GM19467 (cell line): ENCODE results near the gene PTPN14.

ENCODE experiments used
- ATAC-seq: cut with Tn5 transposase; IDR thresholded peaks from one replicate; pipeline ENCODE4 v1.9.1; 2021; ENCODE audit warnings: mild to moderate bottlenecking, moderate library complexity; ENCODE audit not compliant: unreplicated experiment

The PTPN14 gene

DNA sequence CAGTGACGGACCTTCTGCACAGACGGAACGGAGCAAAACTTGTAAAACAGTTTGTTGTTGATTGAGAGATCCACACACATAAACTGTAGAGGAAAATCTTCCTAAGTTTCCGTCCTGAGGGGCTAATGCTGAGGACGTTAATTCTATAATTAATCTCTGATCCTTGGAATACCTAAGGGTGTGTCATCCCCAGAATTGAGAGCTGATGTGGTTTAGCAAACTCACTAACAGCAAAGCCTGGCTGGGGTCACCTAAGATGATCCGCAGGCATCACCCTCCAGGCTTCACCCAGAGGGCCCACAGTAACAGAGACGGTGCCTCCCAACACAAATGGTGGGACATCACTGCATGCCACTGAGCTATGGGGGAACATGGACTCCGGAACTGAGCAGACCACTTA is 172.9 kb downstream of the PTPN14 start:
- no peak for ATAC-seq

DNA sequence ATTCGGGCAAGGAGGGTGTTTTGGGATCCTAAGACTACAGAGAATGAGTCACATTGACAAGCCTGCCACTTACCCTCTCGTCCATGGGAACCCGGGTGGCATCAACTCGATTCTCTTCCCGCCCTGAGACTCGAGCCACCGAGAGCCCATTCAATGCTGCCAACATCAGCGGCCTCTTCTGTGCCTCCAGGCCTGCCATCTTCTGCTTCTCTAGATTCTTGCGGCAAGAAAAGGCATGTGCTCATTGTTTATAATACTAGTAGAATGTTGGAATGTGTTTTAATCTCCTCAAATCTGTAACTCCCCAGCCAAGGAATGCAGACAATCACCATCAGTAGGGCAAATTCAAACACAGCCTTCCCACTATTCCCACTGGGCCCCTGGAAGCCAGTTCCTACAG is 173.5 kb downstream of the PTPN14 start:
- no peak for ATAC-seq

DNA sequence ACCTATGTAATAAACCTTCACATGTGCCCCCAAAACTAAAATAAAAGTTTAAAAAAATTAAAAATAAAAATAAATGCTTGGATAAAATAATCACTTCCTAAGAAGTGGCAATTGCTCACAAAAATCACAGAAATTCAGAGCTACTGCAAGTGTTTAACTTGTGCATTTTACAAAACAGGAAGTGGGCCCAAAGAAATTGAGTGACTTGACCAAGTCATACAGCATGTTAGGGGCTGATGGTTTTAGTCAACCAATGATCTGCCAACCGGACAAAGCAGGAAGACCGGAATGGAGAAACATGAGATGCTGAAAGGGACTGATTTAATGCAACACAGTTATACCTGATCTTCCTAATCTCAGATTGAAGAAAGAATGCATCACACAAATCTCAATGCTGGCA is 173.9 kb downstream of the PTPN14 start:
- ATAC-seq: no peak

DNA sequence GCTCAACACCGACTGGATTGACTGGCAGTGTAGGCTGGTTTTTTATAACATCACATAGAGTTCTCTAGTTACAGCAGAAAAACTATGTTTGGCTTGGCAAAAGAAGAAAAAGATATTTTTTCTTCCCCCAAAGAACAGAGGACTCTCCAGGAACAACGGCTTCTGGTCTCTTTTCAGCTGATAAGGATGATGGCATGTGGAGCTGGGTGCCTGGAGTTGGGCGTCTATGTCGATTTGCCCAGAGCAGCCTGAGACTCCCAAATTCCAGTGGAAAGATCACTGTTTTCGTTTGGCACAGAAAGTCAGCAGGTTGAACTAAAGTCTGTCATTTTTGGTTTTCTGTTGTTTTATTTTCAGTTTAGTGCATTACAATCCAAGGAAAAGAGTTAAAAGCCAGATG is 179.3 kb downstream of the PTPN14 start:
- no peak for ATAC-seq

DNA sequence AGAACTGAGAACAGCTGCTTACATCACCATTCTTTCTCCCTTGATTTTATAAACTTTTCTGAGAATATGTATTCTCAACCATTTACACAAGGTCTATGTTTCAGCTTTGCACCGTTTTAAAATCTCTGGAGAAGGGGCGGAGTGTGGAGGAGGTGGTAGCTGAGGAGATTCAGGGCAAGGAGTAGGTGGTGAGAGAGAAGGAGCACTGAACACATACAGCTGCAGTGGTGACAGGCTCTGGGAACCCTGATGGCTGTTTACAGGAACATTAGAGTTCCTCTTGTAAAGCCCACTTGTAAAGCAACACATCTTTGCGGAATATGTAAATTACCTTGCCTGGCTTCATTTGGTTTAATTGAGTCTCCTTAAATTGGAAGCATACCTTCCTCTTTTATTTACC is 180.8 kb downstream of the PTPN14 start:
- ATAC-seq: no peak

DNA sequence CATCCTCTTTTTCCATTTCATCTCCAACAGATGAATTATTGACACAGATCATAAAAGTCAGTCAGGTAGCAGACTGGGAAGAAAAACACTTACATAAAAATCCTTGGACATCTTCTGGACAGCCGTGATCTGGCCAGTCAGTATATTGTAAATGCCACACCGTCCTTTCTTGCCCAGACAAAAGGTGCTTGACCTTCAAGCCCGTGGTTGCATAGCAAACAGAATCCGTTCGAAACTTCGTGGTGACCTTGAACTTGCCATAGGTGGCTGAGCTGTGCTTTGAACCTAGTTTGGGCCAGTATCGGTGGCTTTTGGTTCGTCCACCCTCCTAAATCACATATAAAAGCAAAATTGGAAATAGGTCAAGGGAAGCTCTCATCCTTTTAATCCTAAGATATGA is 182.0 kb downstream of the PTPN14 start:
- no peak for ATAC-seq

DNA sequence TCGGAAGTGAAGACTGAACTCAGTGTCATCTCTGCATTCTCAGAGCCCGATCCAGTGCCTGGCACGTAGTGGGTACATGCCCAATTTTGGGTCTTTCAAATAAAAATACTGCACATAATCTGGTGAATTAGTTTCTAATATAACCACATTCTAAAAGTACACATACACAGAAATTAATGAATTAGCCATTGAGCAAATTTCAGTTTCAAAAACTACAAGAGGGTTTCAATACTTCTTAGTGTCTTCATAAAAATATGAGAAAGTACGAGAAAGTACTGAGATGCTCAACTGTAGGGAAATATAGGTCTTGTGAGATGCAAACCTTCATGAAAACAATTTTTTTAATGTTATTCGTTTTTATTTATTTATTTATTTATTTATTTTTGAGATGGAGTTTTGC is 183.6 kb downstream of the PTPN14 start:
- no peak for ATAC-seq

DNA sequence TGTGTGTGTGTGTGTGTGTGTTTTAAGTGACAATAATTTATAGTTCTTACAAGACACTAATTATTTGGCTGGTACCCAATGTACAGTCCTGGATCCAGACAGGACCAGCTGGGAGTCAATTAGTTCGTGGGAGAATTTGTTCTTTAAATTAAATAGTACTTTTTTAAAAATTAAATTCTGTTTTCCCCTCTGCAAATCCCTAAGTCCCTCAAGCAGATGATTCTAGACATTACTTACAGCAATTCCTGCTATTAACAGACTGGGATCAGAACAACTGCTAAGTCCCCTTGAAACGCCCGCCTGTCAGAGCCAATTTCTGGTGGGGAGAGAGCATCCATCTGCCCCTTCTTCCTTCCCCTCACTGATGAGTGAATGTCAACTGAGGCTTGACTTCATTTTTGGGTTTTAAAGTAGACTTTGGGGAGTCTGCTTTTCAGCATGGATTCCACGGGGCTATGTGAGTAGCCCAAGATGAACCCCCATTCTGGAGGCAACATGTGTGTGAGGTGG is 186.6 kb downstream of the PTPN14 start:
- no peak for ATAC-seq

DNA sequence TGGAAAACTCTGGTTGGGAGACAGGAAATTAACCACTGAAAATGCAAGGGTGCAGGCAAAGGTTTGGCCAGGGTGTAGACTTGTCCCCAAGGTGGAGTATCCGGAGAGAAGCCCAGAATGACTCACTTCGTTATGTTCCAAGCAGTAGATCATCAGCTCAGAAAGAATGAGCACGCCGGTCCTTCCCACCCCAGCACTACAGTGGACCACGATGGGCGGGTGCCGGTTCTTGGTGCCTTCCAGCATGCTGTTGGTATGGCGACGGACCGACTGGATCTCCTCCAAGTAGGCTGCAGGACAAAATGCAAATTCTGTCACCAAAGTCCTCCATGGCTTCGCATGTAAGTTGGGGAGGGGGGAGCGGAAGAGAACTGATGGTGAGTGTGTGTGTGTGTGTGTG is 187.0 kb downstream of the PTPN14 start:
- ATAC-seq: no peak

DNA sequence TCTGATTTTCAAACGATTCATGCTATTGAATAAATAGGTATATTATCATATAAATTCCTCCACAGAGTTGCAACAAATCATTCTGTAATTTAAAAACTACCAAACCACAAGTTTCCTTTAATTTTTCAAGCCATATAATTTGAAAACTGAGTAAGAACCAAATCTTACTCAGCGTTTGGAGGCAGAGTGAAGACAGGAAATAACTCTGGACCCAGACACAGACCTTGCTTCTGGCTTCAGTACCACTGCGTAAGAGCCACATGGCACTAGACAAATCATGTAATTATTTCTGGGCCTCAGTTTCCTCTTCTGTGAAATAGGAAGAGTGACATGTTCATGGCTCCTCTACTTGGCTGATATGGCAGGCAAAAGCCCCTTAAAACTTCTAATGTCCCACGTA is 188.0 kb downstream of the PTPN14 start:
- no peak for ATAC-seq

DNA sequence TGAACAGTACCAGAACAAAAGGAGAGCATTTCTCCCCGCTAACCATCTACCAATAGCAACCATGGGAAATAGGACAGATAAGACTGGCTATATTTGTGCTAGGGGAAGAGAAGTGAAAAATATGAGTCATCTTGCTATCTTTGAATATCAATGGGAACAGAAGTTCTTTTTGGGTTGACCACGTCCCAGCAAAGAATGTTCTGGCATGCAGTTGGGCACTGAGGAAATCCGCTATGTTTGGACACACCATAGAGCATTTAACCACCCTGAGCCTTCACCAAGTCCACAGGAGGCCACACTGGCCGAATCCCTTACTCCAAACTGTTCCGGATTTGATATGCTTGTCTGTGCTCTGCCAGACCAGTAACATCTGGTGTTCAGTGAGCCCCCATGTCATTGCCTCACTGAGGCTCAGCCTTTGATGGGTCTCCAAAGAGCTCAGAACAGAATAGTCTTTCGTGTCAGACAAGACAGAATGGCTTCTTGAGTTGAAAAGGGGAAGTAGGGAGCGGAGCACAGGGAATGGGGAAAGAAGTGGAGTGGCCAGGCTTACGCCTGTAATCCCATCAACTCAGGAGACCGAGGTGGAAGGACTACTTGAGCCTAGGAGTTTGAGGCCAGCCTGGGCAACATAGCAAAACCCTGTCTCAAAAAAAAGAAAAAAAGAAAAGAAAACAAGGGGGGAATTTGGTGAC is 189.1 kb downstream of the PTPN14 start:
- no peak for ATAC-seq

DNA sequence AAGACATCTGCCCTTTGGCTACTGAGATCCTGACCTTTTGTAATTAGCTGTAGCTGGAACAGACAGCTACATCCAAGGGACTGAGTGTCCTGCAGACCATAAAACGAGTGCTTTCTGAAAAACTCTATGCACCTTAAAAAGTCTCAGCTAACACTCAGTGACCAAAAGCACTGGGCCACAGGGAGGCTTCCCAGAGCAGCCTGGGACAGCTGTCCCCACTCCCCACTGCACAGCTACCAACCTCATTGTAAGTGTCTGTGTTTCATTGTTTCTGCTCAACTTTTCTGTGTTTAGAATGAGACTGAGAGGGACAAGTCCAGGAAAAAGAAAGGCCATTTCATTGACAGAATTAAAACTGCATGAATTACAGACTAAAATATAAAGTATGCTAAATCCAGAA is 189.8 kb downstream of the PTPN14 start:
- ATAC-seq: no peak

DNA sequence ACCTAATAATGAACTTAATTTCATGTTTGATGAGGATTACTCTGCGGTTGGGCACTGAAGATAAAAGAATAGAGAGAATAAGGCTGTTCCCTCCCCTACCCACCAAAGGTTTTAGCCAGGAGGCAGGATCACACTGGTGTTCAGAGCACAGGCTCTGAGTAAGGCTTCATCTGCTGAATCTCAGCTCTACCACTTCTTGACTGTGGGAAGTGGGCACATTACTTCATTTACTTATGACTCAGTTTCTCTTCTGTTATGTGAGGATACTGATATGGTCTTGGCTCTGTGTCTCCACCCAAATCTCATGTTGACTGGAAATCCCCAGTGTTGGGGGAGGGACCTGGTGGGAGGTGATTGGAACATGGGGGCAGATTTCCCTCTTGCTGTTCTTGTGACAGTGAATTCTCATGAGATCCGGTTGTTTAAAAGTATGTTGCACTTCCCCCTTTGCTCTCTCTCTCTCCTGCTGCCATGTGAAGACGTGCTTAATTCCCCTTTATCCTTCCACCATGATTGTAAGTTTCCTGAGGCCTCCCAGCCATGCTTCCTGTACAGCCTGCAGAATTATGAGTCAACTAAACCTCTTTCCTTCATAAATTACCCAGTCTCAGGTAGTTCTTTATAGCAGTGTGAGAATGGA is 190.8 kb downstream of the PTPN14 start:
- no peak for ATAC-seq

DNA sequence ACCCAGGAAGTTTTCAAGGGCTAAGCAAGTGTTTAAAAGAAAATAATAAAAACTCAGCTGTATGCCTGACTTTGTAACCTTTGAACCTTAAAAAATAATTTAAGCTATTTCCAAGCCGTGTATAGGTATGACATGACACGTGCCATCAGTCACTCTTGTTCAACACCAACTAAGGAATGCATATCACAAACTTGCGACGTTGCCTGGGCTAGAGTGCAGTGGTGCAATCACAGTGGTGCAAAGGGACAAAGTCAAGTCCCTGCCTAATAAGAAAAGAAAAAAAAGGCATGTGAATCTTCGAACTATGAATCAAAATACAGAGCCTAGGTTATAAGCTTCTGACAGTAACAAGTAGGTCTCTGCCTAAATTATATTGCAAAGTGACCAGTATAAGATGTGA is 191.3 kb downstream of the PTPN14 start:
- ATAC-seq: no peak

DNA sequence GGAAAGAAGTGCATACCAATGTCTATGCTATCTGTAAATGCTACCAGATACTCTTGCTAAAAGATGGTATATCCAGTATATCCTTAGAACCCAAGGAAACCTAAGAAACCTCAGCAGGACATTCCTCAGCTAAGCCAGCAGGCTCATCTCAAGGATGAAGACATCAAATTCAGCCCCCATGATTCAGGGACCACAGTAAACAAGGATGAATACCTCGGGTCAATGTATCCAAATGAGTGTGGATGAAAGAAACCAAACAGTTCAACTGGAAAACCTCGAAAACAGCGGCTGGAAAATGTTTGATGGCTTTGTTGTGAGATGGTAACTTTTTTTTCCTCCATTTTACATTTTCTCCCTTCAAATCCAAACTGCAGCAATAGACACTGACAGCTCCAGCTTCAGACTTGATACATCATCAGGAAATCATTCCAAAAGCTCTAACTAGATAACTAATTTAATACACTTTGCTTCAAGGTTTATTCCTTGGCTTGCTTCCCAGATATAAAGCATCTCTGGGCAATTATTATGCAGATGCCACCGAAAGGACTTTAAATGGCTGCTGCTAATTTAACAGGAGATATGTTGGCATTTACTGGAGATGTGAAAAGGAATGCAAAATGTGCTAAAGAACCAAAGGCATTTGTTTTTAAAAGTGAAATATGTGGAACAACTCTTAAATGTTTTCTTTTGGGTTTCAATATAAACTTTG is 196.8 kb downstream of the PTPN14 start:
- ATAC-seq: no peak

DNA sequence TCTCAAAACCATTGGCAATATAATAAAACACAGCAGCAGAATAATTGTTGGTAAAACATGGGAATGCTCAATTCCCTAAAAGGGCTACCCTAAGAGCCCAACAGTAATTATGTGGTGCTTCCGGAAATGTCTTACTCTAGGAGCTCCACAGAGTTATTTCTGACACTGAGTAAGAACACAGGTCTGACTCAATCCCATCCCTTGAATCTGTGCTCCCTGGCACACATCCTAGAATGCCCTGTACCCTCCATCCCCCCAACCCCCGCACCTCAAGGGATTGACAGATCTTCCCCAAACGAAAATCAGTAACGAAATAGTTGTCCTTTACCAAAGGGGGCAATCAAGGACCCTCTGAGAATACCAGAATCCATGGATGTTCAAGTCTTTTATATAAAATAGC is 198.6 kb downstream of the PTPN14 start:
- ATAC-seq: no peak

DNA sequence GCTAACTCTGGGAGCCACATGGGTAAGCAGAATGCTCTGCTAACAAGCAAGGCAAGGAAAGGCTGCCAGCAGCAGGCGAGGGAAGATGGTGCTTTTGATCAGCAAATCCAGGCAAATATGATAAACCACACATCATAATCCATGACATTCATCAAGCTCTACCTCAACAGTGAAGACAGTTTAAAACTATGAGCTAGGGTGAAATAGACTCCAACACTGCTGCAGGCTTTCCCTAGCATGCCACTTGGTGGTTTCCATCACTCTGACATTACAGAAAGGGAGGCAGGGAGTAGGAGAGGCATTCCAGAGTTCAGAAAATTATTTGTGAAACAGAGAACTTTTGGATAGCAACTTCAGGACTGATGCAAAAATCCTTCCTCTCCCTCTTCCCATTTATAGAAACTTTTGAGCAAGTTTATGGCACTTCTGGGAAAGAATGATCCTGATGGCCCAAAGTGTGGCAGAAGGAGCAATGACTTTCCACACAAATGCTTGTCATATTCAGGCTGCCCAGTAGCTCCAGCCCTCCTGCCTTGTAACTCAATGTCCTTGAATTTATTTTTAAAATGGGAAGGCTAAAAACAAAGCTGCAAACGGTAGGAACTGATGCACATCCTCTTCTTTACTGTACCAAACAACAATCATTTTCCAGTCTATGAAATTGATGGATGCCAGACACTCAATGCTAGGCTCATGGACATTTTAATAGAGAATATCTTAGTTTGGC is 199.7 kb downstream of the PTPN14 start:
- no peak for ATAC-seq

DNA sequence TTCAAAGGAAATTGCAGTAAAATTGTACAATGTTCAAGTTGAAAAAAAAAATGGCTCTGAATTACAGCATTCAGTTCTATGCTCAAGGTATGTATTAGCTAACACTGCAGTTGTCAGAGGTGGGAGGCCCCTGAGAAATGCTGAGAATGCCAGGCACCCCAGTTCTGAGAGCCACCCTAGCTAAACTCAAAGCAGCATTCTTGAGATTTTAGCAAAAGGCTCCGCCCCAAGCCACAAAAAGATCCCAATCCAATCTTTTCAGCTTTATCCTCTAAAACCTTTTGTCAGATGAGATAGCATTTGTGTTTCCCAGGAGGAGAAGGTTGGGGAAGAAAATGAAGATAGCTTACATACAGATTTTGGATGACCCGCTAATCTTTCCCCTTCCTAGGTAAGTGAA is 201.6 kb downstream of the PTPN14 start:
- ATAC-seq: no peak

DNA sequence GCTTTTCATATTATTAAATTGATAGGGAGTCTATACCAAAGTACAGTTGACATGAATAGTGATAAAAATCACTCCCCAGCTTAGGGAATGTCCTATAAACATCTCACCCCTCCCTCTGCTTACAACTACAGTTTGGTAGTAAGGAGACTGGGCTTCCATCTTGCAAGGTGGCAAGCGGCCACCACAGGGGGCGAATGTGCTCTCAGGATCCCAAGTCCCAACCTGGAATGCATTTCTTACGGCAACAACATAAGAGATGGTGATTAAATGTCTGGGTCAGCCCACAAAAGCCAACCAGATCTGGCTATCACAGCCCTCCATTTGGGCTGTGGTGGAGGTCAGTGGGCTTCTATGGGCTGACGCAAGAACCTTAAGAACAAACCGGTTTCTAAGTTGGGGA is 202.4 kb downstream of the PTPN14 start:
- ATAC-seq: no peak

DNA sequence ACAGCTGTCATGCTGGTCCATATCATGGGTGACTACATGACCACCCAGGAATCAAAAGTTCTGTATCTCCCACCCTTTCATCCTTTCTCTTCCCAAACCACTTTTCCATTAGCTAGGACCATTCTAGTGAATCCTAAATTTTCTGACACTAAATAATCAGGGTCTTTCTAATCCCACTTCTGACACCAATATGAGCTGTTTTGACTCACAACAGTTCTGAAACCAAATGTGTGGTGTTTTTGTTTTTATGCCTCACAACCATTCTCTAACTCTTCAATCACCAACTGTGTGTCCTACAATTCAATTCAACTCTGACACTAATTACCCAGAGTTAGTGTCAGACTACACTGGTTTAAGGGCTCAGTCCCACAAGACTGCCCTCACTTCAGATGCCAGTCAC is 206.5 kb downstream of the PTPN14 start:
- ATAC-seq: no peak

DNA sequence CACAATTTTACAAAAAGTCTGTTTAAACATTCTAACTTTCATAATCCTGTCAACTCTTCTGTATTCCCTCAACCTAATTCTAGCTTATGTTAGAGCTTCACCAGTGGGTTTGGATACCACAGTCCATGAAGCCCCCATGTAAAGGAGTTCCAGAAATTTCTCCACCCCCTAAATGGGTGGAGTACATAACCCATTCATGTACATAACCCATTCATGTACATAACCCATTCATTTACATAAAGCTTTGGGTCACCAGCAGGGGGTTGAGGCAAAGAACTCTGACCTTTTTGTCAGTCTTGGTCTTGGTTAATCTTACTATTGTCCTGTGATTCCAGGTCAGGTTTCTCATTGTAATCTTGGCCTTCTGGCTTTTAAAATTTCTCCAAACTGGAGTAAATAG is 208.9 kb downstream of the PTPN14 start:
- no peak for ATAC-seq

DNA sequence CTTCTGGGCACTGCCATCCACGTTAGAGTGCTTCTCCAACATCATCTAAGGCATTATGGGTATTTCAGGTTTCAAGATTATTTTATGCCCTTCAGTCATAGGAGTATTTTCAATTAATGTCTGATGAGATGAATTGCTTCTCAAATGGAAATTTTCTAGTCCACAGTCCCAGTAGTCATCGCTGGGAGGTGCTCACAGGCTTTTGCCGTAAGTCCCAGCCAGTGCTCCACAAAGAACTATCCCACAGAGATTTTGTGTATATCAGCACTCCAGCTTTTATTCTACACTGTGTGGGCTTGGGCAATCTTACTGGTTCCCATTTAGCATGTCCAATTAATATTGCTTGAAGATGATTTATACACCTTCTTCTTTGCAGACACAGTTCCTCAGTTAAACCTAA is 209.5 kb downstream of the PTPN14 start:
- no peak for ATAC-seq
